Astrocyte (in vitro differentiated cells and primary cell): ENCODE data around the gene AP5M1.
"Not testable (repeated sequence)": the region's sequence is repeated elsewhere in the genome, so short reads cannot be mapped to it uniquely, and the experiment has no call there.

Experiments
- CTCF ChIP-seq: IDR thresholded peaks from 2 replicates; pipeline ENCODE4 v1.5.1; 2011; ENCODE audit warnings: low read depth, mild to moderate bottlenecking, inconsistent platforms, low read length, moderate library complexity; ENCODE audit not compliant: insufficient read depth
- EZH2 ChIP-seq: IDR thresholded peaks from 2 replicates; pipeline ENCODE4 v1.6.1; 2012; ENCODE audit warnings: mild to moderate bottlenecking, low read length, inconsistent platforms; ENCODE audit not compliant: insufficient read depth

GRCh38 chr14:57333726-57334125 lies 65.0 kb downstream of the AP5M1 start:
- TF ChIP-seq CTCF, EZH2: not testable (repeated sequence)
